CD4-positive, alpha-beta T cell treated with Interleukin-15 for 4 hours (primary cell): Measurements from ENCODE around the gene MICAL3.
"Not testable (repeated sequence)": the region's sequence is repeated elsewhere in the genome, so short reads cannot be mapped to it uniquely, and the experiment has no call there.

Source experiments
- DNase-seq: peaks from one replicate; pipeline ENCODE4 v3.0.0-alpha.2; 2020; ENCODE audit warnings: low spot score

The MICAL3 gene

GRCh38 chr22:18059094-18059417 is 34.7 kb upstream of the MICAL3 start:
- no peak for DNase-seq

GRCh38 chr22:18058371-18059093 is 34.2 kb upstream of the MICAL3 start:
- DNase-seq, result no peak

GRCh38 chr22:18057568-18058209 is 33.3 kb upstream of the MICAL3 start:
- DNase-seq, result no peak

DNA sequence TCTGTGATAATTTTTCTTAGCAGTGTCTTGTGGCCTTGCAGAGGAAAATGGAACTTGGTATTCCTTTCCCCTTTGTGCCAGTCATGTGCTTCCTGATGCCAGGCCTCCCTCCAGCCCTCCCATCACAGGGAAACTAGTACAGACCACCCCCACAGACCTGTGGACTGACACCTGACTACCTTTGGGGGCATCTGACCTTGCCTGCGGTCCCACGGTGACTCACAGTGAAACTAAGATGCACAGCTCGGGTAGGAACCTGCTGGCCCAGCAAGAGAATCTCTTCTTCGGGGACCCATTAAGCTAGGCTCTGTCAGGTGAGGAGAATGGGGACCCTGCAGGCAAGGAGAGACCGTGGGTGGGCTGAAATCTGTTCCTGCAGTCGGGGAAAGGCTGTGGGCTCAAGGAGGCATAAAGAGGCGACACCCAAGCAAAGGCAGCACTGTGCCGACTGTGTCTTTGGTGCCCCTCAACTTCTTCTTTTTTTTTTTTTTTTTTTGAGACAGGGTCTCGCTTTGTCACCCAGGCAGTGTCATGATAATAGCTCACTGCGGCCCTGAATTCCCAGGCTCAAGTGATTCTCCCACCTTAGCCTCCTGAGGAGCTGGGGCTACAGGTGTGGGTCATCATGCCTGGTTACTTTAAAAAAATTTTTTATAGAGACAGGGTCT is 32.6 kb upstream of the MICAL3 start:
- DNase-seq, result no peak

- DNase-seq, result no peak
Measured at GRCh38 chr22:18056161-18056666, 31.9 kb upstream of the MICAL3 start.

DNA sequence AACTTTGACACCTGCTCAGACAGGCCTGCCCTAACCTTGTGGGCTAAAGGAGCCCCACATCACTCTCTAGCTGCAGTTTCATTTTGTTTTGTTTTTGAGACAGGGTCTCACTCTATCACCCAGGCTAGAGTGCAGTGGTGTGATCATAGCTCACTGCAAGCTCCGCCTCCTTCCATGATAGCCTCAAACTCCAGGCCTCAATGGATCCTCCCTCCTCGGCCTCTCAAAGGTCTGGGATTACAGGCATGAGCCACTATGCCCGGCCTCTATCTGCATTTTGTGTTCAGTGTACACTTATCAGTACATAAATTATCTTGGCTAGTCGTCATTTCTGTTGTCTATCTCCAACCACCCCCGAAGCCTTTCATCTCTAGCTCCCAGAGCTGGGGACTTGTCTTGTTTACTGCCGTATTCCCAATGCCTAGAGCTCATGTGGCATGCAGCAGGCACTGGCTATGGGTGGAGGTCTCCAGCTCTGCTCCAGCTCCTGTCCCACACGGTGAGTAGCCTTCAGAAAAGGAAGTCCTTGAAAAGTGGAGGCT is 31.3 kb upstream of the MICAL3 start:
- no peak for DNase-seq

- DNase-seq, result not testable (repeated sequence)
Measured at GRCh38 chr22:18053216-18053946, 29.0 kb upstream of the MICAL3 start.

DNA sequence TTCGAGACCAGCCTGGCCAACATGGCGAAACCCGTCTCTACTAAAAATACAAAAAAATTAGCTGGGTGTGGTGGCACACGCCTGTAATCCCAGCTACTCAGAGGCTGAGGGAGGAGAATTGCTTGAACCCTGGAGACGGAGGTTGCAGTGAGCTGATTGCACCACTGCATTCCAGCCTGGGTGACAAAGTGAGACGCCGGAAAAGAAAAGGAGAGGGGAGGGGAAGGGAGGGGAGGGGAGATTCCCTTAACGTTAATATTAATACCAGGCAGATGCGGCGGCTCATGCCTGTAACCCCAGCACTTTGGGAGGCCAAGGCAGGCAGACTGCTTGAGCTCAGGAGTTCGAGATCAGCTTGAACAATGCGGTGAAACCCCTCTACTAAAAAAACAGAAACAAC is 26.8 kb upstream of the MICAL3 start:
- not testable (repeated sequence) for DNase-seq

- no peak for DNase-seq
Measured at GRCh38 chr22:18050065-18050464, 25.7 kb upstream of the MICAL3 start.

GRCh38 chr22:18048441-18048898 is 24.1 kb upstream of the MICAL3 start:
- no peak for DNase-seq

GRCh38 chr22:18048041-18048440 is 23.7 kb upstream of the MICAL3 start:
- no peak for DNase-seq

DNA sequence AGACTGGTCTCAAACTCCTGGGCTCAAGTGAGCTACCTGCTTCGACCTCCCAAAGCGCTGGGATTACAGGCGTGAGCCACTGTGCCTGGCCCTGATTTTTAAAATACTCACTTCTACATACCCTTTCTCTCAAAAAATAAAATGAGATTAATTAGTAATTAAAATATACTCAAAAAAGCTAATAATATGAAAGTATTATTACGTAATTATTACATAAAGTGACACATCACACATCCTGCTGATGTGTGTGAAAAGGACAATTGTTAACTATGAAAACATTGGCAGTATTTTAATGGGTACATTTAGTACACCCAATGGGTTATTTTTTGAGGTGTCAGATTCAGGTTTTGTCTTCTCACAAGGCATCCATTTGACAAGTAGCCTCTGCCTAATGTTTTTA is 21.4 kb upstream of the MICAL3 start:
- DNase-seq, result no peak

DNA sequence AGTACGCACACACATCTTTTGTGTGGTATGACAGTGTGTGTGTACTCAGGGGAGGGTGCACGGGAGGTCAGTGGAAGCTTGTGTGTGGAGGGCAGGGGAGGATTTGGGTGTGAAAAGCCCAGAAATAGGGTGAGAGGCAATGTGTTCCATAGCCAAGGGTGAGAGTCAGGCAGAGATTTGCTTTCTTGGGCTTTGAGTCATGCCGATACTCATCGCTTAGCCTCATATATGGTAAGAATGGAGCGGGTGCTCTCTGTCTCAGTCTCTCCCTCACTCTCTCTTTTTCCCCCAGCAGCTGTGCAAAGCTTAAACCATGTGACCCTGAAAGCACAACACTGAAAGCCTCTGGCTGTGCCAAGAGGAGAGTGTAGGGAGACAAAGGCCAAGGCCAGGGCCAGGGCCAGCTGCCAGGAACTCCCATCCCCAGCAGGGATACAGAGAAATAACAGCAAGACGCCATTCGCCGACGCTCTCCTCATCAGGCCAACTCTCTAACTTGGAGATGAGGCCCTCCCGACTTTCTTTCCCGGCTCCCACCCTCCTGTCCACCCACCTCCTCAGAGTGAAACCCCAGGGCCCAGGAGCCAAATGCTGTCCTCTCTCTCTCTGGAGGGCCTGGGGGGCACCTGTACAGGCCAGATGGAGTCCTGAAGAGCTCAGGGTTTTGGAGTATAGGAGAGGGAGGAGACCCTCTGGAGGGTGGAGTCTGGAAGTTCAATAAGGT is 20.3 kb upstream of the MICAL3 start:
- DNase-seq, result no peak

DNA sequence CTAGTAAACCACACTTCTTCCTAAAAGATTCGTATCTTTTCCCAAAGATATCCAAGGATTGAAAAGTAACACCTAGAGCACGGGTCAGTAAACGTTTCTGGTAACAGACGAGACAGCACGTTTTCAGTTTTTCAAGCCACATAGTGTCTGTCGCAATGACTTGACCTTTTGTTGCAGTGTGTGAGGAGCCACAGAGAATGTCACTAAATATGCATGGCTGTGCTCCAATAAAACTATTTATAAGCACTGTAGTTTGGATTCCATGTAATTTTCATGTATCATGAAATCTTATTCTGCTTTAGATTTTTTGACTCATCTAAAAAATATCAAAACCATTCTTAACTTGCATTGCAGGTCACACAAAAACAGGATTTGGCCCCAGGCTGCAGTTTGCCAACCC is 18.3 kb upstream of the MICAL3 start:
- DNase-seq, result no peak

- DNase-seq, result not testable (repeated sequence)
Measured at GRCh38 chr22:18040898-18041297, 16.5 kb upstream of the MICAL3 start.

- DNase-seq, result no peak
Measured at GRCh38 chr22:18035751-18036150, 11.4 kb upstream of the MICAL3 start.

GRCh38 chr22:18034076-18034475 is 9.7 kb upstream of the MICAL3 start:
- DNase-seq, result no peak

DNA sequence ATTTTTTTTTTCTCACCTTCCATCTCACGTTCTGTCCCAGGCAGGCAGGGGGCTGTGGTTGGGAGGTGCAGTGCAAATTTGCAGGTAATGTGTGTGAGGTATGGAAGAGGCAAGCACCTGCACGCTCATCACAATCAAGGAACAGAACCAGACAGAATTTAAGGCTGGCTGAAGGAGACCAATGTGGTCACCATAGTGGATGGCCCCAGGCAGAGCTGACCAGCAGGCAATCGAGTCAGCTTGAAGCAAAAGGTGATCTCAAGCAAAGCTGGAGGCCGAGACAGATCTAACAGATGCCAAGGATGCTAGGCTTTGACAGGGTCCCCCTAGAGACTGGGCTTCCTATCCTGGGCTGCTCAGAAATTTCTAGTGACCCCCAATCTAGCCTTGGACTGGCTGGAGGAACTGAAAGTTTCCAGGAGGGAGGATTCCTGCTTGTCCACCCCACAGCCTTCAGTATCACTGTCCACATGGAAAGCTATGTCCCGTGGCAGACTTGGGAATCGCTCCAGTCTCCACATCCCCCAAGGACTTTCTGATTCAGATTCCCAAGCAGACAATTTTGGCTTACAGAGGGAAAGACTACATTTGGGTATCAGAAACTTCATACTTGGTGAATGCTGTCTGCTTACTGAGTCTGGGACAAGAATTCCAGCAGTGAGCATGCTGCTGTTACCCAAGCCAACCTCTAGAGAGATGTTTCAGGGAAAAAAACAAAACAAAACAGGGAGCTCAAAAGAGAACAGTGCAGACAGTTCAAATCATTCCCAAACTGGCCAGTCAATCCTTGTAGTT is 9.0 kb upstream of the MICAL3 start:
- DNase-seq, result no peak

DNA sequence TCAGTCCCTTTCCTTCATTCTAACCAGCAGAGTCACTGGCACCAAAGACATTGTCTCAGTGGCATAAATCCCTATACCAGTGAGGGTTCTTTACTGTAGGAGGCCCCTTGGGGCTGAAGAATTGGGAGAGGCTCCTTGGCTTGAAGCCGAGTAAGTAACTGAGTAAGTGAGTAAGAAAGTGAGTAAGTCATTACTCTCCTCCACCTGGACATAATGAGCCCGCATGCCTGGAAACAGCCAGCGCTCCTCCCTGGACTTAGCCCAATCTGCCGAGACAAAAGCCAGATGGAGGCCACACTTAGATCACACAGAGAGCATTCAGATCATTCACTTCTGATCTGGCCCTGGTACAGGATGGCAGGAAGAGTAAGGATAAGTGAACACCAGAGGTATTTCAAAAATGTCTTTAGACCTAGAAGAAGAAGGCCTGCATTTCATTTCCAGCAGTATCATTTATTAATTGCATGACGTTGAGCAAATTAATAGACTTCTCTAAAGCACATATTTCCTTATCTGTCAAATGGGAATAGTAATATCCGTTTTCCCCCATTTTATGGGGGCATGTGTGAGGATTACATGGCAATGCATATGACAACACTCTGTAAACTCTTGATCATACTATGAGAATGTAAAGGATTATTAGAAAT is 8.2 kb upstream of the MICAL3 start:
- DNase-seq, result no peak
